Eye (tissue), 1 donor: ENCODE results near the gene RNF213.

Experiments used
- DNase-seq: peaks from one replicate; pipeline ENCODE4 v3.0.0-alpha.2; 2015

RNF213 gene

DNA sequence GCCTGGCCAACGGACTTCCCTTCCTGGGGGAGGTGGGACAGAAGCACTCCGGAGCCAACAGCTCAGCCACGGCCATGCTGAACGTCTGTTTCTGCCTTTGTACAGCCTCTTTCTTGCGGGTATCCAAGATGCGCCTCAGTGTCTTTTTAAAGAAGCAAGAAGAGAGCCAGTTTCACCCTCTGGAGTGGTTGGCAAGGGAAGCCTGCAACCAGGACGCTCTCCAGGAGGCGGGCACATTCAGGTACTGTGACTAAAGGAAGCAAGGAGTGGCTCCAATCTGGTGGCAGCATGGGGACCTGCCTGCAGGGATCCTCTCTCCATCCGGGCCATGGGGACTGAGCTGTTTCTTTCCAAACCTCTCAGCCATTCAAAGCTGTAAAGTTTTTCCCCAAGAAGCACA is 93.7 kb downstream of the RNF213 start:
- DNase-seq = no peak

DNA sequence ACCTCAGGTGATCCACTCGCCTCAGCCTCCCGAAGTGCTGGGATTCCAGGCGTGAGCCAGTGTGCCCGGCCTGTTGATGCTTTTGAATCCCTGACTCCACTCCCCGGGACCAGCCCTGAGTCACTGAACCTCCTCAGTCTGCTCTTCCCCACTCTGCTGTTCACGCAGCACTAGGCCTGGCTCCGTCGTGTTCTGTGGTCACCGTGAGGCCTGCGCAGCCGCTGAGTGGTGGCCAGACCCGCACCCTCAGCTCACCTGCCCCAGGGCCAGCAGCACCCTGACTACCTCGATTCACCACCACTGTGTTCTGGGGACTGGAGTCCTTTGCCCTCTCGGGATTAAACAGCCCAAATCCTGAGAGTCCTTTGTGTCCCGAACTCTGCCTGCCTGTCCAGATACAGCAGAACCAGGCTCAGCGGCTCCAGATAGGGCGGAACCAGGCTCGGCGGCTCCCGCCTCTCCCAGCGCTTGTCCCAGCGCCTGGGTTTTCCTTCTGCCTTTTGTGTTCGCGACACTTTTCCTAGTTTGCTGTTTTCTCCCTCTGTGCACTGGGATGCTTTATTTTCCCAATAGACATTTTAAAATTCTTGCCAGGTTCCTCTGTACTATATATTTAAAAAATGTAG is 95.7 kb downstream of the RNF213 start:
- no peak for DNase-seq

DNA sequence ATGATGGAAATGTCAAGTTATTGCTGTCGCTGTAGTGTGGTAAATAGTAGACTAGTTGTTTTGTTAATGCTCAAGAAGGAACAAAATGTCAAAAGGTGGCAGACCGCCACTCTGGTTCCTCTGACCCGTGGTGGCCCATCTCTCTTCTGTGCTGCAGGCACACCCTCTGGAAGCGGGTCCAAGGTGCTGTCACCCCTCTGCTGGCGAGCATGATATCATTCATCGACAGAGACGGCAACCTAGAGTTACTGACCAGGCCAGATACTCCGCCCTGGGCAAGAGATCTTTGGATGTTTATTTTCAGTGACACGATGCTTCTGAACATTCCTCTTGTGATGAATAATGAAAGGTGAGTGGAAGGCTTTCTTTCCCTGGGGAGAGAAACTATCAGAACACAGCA is 97.5 kb downstream of the RNF213 start:
- no peak for DNase-seq

DNA sequence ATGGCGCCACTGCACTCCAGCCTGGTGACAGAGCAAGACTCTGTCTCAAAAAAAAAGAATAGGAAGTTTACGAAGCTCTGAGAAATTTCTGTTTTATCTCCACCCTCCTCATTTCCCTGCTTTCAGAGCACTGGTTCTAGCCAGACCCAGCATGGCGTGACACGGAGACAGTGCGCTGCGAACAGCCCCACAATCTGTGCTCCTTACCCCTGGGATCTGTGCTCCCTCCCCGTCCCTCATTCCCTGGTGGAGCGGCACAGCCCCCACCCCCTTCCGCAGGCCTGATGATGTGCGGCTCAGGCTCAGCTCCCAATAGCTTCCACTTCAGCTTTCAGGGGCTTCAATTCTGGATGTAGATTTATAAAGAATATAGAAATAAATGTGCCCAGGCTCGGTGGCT is 98.2 kb downstream of the RNF213 start:
- DNase-seq = no peak

DNA sequence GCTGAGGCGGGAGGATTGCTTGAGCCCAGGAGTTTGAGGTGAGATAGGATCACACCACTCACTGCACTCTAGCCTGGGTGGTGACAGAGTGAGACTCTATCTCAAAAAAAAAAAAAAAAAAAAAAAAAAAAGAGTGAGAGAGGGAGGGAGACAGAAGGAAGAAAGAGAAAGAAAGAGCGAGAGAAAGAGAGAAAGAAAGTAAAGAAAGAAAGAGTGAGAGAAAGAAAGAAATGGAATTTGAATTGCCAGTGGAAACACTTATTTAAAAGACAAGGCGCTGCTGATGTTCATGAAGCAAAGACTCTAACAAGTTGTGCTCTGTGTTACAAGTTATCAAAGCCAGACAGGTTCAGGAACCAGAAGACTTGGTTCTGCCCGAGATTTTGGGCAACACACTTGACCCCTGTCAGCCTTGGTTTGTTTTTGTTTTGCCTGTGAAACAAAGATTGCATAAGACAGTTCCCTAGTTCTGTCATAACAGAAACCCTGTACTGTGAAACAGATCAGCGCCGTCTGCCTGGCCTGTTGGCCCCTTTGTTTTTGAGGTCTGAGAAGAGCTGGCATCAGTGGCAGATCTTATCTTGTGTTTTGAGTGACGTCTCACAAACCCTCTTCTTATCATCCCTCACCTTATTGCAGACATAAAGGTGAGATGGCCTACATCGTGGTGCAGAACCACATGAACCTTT is 98.9 kb downstream of the RNF213 start:
- DNase-seq = no peak

DNA sequence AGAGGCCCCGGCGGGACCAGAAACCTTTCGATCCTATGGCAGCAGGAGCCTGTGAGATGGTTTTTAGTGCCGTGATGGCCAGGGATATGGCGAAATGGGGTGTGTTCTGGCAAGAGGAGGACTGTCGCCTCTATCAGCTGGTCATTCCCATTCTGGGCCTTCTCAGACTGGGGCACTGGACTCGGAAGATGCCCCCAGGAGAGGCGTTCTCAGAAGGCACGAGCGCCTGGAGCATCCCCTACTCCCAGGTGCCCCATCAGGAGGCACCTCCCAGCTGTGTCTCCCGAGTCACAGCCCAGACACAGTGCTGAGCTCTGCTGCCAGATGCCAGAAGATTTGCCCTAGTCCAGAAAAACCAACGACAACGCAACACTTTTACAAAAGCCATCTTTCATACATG is 99.7 kb downstream of the RNF213 start:
- no peak for DNase-seq

DNA sequence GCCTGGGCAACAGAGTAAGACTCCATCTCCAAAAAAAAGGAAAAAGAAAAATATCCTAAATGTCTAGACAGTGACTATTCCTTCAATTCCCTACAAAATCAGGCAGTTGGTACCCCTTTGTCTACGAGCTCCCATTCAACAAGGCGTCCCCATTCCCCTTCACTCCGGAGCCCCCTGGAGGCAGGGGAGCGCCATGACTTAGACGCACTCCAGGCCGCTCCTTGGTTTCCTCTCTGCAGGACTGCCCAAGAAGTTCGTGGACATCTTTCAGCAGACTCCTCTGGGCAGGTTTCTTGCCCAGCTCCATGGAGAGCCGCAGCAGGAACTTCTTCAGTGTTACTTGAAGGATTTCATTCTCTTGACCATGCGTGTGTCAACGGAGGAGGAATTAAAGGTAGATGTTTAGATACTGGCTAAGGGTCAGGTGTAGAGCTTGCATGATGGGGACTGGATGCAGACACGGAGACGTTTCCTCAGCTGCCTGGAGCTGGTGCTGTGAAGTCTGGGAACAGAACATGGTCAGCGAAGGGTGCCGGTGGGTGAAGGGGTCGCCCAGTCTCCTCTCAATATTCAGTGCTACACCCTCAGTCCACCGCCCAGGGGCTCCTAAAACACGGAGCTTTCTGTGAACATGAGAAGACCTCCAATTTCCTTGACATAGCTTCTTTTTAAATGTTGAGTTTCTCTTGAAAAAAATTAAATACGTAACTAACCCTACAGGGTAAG is 101.0 kb downstream of the RNF213 start:
- DNase-seq = peak; percentile 52

DNA sequence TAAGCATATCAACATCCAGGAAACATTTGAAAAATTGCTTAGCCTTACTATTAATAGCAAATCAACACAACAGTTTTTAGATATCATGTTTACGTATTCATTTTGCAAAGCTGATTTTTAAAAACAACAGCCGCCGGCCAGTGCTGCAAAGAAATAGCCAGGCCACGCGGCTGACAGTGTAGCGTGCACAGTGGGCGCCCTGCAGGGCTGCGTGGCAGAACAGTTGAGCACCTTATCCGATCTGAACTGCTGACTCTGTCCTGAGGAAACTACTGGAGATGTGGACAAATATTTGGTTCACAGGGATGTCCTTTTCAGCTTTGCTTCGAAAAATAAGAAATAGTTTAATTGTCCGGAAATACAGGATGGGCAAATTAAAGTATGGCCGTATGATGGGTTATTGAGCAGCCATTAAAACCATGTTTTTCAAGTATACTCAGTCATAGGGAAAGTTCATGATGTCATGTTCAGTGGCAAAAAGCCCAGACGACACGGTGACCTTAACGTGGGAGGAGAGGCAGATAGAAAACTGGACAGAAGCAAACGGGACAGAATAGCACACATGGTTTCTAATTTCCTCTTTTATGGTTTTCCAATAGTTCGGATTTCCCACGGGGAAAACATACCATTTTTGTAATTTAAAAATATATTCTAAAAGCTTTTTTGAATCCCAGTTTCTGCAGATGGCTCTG is 101.9 kb downstream of the RNF213 start:
- no peak for DNase-seq

DNA sequence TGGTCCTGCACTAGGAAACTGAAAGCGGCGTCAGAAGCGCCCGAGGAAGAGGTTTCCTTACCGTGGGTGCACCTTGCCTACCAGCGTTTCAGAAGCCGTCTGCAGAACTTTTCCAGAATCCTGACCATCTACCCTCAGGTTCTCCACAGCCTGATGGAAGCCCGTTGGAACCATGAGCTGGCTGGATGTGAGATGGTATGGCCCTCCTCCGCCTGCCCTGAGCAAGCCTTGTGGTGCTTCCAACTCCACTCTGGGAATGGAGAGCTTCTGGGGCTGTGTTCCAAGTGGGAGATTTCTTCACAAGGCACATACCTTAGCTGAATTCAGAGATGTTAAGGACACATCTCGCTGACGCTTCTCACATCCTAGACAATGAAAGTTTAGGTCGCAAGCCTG is 102.5 kb downstream of the RNF213 start:
- DNase-seq = no peak

DNA sequence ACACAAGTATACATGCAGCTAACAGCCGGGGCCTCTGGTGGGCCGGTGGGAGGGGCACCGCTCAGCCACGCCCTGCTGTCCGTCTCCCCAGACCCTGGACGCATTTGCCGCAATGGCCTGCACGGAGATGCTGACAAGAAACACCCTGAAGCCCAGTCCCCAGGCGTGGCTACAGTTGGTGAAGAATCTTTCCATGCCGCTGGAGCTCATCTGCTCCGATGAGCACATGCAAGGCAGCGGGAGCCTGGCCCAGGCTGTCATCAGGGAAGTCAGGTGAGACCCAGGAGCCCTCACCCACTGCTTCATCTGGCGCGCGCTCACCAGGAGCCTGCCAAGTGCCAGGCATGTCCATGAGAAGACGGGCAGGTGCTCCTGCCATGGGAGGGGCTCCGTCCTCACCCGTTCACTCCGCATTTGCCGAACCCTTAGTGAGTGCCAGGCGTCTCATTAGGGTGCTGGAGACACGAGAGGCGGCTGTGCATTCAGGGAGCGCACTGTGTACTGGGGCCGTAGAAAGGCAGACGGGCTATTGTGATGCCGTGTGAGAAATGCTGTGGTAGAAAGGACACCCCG is 103.0 kb downstream of the RNF213 start:
- no peak for DNase-seq

DNA sequence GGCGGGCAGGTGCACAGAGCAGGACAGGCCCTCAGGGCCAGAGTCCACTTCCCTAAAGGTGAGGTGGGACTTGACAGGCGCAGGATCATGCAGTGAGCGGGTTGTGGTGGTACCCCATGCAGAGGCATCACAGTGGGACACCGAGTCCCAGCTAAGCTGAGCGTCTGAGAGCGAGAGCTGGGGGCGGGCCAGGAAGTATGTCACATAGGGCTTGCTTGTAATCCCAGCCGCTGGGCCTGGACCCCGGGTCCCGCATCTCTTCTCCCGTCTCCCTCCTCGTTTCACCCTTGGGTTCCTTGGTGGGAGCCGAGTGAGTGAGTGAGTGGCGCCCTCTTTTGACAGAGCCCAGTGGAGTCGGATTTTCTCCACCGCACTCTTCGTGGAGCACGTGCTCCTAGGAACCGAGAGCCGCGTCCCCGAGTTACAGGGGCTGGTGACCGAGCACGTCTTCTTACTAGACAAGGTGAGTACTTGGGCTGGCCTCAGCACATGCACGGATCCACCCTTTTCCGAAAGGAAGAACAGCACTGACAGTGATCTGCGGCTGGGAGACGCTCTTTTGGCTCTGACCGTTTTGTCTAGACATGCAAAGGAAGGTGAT is 103.5 kb downstream of the RNF213 start:
- peak; percentile 57 for DNase-seq

DNA sequence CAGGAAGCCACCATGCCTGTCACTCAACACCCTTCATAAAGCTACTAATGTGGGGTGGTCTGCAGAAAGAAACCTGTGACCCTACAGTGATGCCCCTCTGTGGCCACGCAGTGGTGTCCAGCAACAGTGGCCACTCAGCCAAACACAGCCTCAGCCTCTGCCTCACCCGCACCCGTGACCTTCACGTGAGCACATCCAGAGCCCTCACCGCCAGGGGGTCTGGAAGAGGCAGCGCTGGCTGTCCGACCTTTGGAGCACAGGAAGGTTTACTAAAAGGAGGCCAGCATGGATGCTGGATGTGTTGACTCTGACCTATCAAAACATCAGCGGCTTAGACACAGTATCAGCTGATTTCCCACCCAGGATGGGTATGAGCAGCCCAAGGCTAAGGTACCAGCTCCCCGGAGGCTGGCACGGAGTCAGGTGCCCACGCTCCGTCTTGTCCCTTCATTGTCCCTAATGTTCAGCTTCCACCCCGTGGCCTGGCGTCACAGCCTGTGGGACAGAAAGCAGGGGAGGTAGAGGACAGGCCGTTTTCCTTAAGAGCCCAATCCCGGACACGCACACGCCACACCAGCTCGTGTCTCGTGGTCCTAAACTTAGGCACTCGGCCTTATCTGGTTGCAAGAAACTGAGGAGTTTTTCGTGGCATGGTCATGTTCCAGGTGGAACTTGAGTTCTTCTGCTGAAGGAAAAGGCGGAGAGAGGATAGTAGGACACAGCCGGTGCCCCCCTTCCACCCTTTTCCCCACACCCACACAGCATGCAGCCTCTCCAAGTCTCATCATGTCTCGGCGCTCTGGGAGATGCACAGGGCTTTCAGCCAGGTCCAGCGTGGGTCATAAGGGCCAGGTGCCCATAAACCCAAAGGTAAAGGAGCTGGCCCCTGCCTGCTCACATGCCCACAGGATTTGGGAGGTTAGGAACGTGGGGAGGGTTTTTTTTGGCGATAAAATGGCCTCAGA is 104.6 kb downstream of the RNF213 start:
- no peak for DNase-seq

DNA sequence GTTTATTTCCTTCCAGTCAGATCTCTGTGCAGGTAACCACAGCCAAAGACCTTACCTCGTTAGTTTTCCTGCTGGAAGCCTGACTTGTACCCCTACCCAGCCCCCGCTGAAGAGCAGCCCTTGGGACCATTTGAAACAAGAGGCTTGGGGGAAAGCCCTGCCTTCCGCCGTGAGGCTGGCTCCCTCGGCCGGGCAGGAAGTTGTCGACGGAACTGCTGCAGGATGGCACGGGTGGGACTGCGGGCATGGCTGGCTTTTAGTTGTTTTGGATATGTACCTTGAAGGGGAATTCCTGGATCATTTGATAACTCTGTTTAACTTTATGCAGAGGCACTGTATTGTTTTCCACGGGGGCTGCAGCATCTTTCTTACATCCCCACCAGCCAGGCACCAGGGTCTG is 105.3 kb downstream of the RNF213 start:
- no peak for DNase-seq

DNA sequence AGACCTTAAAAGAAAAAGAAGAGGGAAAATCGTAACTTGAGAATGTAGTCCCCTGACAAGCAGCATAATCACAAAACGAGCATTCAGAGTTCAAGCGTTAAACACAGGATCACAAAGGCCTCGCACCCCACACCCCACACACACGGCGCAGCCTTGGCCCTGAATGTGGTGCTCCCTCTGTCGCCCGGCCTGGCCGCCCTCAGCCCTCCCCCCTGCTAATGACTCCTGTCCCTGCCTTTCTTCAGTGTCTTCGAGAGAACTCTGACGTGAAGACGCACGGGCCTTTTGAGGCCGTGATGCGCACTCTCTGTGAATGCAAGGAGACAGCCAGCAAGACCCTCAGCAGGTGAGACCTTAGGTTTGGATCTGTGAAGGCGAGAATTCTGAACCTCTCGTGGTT is 106.9 kb downstream of the RNF213 start:
- no peak for DNase-seq

DNA sequence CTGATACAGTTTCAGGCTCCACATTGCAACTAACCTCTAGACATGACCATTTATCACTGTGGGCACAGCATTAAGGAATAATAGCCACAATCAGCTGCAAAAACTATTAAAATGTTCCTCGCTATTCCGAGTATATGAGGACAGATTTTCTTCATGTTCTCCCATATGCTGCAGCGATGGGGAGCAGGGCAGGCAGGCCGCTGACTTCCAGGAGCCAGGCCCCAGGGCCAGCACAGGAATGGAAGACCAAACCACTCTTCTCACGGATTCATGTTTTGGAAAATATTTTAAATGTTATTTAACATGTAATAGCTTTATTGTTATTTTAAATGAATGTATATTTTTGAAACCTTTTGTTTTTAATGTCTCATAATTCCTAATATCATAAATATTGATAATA is 110.5 kb downstream of the RNF213 start:
- no peak for DNase-seq

DNA sequence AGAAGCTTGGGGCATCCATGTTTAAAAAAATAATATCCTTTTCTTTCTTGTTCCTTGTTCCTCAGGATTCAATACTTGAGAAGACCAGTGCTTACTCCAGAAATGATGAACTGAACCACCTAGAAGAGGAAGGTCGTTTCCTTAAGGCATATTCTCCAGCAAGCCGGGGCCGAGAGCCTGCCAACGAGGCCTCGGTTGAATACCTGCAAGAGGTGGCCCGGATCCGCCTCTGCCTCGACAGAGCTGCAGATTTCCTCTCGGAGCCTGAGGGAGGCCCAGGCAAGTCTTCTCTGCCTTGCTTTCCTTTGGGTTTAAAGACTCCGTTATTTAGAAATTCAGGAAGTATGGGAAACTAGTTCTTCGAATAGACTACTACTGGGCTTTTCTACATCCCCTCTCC is 111.8 kb downstream of the RNF213 start:
- no peak for DNase-seq

DNA sequence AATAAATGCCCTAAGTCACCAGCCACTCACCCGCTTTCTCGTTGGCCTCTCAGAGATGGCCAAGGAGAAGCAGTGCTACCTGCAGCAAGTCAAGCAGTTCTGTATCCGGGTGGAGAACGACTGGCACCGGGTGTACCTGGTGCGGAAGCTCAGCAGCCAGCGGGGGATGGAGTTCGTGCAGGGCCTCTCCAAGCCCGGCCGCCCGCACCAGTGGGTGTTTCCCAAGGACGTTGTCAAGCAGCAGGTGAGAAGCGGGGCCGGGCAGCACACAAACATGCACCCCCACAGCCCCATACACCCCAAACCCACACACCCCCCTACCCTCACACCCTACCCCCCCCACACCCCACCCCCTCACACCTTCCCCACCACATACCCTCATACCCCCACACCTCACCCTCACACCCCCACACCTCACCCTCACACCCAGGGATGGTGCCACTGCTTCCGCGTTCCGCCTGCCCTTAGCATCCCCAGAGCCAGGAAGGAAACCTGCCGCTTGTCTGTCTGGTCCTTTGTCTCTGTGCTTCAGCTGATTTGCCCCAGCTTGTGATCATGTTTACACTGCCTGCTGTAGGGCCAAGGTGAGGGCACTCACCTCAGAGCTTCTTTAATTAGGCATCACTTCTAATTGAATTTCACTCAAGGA is 112.4 kb downstream of the RNF213 start:
- no peak for DNase-seq

DNA sequence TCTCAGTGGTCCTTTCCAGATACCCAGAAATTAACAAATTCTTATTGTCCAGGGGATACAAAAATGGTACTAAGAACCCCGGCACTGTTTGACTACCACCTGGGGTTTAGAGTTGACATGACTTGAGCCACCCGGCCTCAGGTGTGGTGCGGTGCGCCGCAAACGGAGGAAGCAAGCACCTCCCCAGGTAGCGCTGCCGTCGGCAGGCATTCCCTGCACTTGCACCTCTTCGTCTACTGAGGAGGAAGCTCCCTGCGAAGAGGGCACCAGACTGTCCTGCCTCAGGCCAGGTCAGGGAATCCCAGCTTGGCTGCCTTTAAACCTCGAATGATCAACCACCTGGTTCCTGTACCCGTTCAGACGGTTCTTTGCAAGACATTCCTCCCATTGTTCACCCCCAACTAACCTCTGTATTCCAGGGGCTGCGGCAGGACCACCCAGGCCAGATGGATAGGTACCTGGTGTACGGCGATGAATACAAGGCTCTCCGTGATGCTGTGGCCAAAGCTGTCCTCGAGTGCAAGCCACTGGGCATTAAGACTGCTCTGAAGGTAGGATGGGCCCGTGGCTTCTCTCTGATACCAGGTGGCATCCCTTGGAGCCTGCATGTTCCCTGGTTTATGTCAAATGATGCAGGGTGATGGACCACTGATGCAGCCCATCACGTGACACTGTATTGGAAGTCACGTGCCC is 113.5 kb downstream of the RNF213 start:
- DNase-seq = no peak

DNA sequence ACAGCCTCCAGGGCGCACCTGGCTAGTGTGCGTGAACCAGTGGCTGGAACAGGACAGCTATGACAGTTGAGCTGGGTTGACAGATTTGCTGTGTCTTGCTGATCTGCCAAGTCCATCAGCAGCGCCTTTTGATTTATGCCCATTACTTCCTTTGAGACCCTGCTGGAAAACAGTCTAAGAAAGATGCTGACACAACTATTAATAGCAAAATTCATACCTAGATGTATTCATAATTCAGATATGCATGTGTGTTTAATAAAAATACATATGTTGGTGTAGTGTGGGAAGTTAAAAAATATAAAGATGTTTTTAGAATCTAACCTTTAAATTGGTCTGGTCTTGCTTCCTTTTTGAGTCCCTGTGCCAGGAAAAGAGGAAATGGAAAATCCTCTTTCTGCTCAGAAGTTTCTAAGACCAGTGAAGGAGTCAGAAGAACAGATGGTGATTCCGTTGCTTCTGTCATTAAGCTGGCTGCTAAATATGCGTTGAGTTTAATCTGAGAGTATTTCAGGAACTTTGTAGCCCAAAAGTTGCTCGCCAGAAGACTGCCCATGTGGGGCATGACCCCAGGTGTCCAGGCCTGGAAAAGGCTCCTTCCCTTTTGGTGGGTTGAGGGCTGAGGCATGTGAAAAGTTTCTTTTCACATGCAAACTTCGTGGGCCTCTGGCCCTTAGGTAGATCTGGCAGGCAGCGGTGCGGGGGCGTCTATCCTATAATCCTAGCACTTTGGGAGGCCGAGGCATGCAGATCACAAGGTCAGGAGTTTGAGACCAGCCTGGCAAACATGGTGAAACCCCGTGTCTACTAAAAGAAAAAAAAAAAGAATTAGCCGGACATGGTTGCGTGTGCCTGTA is 114.3 kb downstream of the RNF213 start:
- no peak for DNase-seq

DNA sequence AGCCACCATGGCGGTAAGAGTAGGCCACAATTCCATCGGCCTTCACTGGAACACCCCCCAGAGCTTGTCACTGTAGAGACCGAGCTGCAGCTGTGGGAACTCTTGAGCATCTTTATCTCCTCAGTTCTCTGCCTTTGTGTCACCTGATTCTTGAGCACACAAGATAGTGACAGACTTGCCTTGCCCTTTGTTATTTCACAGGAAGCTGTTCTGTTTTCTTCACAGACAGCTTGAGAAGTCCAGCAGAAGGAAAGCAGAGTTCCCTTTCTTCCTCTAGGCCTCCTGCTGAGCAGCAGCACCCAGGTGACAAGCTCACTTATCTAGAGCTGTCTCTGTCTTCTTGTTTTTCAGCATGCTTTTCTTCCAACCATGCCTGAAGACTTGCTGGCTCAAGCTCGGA is 115.9 kb downstream of the RNF213 start:
- no peak for DNase-seq
